ENCODE measurements around the gene HSF2BP.
"Not testable (repeated sequence)": the region's sequence is repeated elsewhere in the genome, so short reads cannot be mapped to it uniquely, and the experiment has no call there.

Gene HSF2BP

GRCh38 chr21:43596616-43597015 is 62.7 kb downstream of the HSF2BP start:
- DNase-seq = no peak

GRCh38 chr21:43595769-43596168 is 63.5 kb downstream of the HSF2BP start:
- not testable (repeated sequence) for DNase-seq

- no peak for DNase-seq
Measured at GRCh38 chr21:43593078-43593477, 66.2 kb downstream of the HSF2BP start.

- DNase-seq = no peak
Measured at GRCh38 chr21:43591571-43591970, 67.7 kb downstream of the HSF2BP start.

GRCh38 chr21:43590194-43590593 is 69.1 kb downstream of the HSF2BP start:
- no peak for DNase-seq

GRCh38 chr21:43588957-43589356 is 70.3 kb downstream of the HSF2BP start:
- DNase-seq = no peak

- DNase-seq = no peak
Measured at GRCh38 chr21:43585924-43586413, 73.3 kb downstream of the HSF2BP start.

- DNase-seq = no peak
Measured at GRCh38 chr21:43585514-43585913, 73.8 kb downstream of the HSF2BP start.

- DNase-seq = no peak
Measured at GRCh38 chr21:43581453-43581852, 77.8 kb downstream of the HSF2BP start.

- DNase-seq = no peak
Measured at GRCh38 chr21:43578677-43579303, 80.5 kb downstream of the HSF2BP start.

GRCh38 chr21:43575473-43575844 is 83.8 kb downstream of the HSF2BP start:
- no peak for DNase-seq

GRCh38 chr21:43574741-43575472 is 84.4 kb downstream of the HSF2BP start:
- no peak for DNase-seq

- no peak for DNase-seq
Measured at GRCh38 chr21:43573921-43574320, 85.4 kb downstream of the HSF2BP start.

- no peak for DNase-seq
Measured at GRCh38 chr21:43572446-43572845, 86.8 kb downstream of the HSF2BP start.

- DNase-seq = no peak
Measured at GRCh38 chr21:43571976-43572375, 87.3 kb downstream of the HSF2BP start.

- not testable (repeated sequence) for DNase-seq
Measured at GRCh38 chr21:43570195-43570594, 89.1 kb downstream of the HSF2BP start.

- DNase-seq = not testable (repeated sequence)
Measured at GRCh38 chr21:43562451-43562850, 96.8 kb downstream of the HSF2BP start.

- not testable (repeated sequence) for DNase-seq
Measured at GRCh38 chr21:43540561-43540960, 118.7 kb downstream of the HSF2BP start.

GRCh38 chr21:43522495-43523131 is 136.7 kb downstream of the HSF2BP start:
- DNase-seq = not testable (repeated sequence)

- not testable (repeated sequence) for DNase-seq
Measured at GRCh38 chr21:43517701-43518100, 141.6 kb downstream of the HSF2BP start.

GRCh38 chr21:43516860-43517627 is 142.2 kb downstream of the HSF2BP start:
- DNase-seq = not testable (repeated sequence)

GRCh38 chr21:43516295-43516847 is 142.9 kb downstream of the HSF2BP start:
- not testable (repeated sequence) for DNase-seq

- not testable (repeated sequence) for DNase-seq
Measured at GRCh38 chr21:43514834-43515233, 144.5 kb downstream of the HSF2BP start.
